Measurements from ENCODE around the gene SAMD11.
"Not testable (repeated sequence)": the region's sequence is repeated elsewhere in the genome, so short reads cannot be mapped to it uniquely, and the experiment has no call there.

SAMD11 gene

DNA sequence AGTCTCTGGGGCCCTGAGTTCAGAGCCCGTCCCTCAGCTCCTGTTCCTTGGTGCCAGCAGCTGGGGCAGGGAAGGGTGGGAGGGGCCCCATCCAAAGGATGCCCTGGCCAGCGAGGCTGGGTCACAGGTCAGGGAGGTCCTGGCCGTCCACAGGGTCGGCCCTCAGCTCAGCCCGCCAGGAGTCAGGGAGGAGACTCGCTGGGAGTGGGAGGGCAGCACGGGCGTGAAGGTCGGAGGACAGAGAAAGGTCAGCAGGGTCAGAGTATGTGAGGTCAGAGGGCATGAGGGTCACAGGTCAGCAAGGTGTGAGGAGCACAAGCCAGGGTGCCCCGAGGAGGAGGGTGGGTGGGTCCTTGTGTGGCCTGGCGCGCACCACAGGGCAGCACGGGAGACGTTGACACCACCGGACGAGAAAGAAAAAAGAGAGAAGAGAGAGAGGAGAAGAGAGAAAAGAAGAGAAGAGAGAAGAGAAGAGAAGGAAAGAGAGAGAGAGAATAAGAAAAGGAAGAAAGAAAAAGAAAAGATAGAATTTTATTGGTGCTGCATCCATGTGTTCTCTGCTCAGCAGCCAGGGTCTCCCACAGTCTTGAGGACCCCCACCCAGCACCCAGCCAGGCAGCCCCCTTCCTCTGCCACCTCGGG is 51.1 kb downstream of the SAMD11 start:
- DNase-seq (ENCODE audit: low spot score): no peak

DNA sequence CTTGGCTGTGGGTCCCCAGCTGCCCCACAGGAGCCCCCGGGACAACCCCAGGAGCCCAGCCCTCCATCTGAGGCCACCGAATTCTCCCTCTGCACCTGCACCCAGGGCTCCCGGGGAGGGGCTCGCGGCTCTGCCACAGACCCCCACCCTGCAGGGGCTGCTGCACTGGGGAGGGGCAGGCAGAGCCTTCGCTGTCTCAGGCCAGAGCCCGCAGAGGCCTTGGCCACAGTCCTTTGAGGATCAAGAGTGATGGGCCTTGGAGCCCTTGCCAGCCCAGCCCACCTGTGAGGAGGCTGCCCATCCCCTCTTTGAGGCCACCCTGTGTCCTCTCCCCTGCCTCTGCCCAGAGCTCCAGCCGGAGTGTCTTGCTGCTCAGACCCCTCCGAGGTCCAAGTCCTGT is 51.6 kb downstream of the SAMD11 start:
- no peak for DNase-seq (ENCODE audit: low spot score)

DNA sequence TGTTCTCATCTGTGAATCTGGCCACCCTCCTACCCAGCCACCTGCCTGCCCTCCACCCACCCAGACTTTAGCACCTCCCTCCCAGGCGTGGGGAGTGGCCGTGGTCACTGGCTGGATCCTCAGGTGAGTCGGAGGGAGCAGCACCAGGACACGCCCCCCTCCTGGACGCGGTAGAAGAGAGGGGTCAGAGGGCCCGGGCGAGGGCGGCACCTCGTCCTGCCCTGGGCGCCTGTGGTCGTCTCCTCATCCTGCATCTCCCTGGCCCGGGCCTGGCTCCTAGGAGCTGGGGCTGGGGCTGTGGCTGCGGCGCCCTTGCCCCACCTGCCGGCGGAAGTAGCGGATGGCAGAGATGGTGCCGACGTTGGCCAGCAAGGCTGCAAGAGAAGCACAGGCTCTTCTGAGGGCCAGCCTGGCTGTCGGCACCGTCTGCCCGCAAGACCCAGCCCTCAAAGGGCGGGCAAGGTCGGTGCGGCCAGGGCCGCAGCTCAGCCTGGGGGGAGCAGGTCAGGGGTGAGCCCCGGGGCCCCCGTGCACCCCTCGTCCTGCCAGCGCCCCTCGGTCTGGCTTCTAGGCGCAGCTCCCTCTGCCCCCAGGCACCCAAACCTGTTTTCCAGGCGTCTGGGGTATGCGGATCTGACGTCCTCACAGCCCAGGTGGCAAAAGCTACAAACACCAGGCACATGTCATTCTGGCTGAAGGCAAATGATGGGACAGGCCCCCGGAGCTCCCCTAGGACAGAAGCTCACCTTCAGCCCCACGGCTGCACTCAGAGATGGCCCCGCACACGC is 52.4 kb downstream of the SAMD11 start:
- peak; percentile 44 for DNase-seq (ENCODE audit: low spot score)

DNA sequence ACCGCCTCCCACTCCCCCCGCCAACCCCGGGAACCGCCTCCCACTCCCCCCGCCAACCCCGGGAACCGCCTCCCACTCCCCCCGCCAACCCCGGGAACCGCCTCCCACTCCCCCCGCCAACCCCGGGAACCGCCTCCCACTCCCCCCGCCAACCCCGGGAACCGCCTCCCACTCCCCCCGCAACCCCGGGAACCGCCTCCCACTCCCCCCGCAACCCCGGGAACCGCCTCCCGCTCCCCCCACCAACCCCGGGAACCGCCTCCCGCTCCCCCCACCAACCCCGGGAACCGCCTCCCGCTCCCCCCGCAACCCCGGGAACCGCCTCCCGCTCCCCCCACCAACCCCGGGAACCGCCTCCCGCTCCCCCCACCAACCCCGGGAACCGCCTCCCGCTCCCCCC is 53.1 kb downstream of the SAMD11 start:
- not testable (repeated sequence) for DNase-seq (ENCODE audit: low spot score)

DNA sequence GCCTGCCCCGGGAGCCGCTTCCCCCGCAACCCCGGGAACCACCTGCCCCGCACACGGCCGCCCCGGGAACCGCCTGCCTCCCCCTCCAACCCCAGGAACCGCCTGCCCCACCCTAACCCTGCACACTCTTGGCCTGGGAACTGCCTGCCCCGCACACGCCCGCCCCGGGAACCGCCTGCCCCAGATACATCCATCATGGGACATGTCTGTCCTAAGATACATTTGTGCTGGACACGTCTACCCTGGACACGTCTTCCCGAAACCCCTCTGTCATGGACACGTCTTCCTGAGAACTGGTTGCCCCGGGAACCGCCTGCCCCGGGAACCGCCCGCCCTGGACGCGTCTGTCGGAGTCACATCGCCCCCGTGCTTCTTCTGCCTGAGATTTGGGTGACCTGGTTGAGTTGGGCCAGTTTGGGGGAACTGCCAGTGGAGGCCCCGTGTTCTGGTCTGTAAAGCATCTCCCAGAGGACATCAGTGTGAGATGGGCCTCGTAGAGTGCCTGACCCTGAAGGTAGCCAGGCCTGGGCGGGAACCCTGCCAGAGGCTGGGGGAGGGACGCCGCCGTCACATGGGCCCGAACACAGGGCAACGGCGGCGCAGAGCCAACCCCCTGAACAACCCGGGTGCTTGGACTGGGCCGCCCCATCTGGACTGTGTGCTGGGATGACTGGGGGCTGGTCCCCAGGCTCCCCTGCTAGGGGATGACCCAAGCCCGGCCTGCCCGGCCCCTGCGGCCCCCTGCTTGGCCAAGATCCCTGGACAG is 54.5 kb downstream of the SAMD11 start:
- no peak for DNase-seq (ENCODE audit: low spot score)

DNA sequence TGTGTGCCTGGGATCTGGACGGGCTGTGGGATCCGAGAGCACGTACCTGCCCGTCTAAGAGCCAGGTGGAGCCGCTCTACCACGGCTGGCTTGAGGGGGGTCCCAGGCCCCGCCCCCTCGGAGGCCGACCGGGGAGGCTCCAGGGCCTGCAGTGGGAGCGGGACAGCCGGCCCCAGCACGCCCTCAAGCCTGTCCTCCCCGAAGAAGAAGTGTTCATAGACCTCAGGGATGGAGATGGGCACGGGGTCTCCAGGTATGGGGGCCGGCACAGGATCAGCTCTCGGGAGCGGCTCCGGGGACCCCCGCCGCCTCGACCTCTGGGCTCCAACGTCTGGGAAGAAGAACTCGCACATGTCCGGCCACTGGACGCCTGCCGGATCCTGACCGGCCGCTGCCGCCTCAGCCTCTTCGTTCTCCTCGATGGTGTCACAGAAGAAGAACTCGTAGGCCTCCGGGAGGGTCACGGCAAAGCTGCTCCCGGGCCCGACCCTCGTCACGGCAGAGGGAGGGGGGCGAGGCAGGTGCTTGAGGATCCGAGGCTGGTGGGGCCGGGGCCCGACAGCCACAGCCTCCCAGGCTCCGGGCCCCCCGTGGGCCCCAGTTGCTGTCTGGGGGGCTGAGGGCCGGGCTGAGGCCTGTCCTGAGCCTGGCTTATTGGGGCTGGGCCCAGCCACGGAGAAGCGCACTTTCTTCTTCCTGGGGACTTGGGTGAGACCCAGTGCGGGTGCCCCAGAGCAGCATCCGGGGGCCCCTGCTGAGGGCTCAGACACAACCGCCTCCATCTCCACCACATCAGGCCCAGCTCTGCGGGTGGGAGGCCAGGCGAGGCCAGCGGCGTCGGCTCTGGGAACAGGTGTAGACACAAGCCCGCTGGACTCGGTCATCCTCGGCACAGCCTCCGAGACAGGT is 55.4 kb downstream of the SAMD11 start:
- DNase-seq (ENCODE audit: low spot score): no peak

DNA sequence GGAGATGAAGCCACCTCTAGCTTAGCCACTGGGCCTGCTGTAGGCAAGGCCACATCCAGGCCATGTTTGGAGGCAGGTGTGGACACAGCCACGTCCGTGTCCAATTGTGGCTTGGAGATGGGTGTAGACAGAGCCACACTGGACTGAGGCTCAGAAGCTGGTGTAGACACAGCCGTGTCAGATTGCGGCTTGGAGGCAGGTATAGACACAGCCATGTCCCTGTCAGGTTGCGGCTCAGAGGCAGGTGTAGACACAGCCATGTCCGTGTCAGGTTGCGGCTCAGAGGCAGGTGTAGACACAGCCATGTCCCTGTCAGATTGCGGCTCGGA is 56.0 kb downstream of the SAMD11 start:
- DNase-seq (ENCODE audit: low spot score): no peak

DNA sequence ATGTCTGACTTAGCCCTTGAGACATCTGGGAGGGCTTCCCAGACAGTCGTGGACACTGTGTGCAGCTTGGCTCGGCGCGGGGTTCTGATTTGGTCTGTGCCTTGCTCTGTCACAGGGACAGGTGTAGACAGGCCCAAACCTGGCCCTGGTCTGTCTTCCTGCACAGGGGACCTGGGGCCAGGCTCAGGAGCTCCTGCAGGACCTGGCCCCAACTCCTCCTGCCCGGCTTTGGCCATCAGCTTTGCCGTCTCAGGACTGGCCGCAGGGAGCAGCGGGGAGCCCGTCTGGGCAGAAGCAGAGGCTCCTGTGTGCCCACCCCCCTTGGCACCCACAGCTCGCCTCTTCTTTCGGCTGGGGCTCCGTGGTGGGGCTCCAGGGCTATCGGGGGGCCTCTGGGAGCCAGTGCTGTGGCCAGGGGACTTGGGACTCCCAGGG is 56.4 kb downstream of the SAMD11 start:
- DNase-seq (ENCODE audit: low spot score): no peak

DNA sequence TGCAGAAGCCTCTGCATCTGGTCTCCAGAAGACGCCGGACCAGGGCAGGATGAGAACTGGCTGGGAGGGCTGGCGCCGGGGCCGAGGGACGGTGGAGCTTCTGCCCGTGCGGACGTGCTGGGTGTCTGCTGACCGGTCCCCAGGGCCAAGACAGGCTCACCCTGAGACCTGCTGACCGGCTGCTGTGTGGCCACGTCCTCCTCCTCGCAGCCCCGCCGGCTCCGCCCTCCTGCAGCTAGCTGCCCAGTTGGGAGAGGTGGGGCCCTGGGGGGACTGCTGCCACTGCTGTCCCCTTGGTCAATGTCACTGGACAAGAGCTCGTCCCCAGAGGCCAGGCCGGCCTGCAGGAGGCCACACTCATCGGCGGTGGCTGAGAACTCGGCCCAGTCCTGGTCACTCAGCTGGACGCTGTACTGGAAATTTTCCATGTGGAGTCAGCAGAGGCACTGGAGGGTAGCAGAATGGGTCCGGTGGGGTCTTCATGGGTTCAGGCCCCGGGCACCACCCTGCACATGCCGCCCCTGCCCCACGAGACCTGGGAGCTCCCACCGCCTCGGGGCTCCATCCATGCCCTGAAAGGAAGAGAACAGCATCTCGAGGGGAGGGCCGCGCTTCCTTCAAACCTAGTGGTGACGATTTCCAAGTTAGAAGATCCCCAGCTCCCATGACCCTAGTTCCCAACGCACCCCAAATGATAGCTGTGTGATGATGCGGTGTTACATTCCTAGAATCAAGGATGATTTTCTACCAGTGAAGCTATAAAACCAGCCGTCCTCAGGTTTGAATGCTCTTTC is 57.1 kb downstream of the SAMD11 start:
- DNase-seq (ENCODE audit: low spot score): no peak

DNA sequence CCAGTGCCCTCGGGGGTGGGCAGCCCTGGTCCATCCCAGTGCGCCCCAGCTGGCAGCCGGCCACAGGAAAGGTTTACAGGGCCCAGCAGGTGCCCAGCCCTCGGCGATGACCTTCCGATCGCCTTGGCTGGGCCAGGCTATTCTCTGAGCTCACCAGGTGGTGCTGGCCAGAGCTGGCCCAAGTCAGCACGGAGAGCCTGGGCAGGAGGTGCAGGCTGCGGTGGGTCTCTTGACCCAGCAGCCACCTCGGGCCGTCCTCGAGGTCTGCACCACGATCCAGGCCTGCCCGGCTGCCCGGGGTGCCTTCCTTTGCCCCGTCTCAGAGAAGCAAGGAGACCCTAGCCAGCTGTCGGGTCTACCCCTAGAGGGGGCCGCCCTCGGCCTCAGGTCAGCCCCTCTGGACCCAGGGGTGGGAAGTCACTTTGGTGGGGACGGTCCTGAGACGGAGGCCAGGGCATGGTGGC is 57.8 kb downstream of the SAMD11 start:
- DNase-seq (ENCODE audit: low spot score): no peak

DNA sequence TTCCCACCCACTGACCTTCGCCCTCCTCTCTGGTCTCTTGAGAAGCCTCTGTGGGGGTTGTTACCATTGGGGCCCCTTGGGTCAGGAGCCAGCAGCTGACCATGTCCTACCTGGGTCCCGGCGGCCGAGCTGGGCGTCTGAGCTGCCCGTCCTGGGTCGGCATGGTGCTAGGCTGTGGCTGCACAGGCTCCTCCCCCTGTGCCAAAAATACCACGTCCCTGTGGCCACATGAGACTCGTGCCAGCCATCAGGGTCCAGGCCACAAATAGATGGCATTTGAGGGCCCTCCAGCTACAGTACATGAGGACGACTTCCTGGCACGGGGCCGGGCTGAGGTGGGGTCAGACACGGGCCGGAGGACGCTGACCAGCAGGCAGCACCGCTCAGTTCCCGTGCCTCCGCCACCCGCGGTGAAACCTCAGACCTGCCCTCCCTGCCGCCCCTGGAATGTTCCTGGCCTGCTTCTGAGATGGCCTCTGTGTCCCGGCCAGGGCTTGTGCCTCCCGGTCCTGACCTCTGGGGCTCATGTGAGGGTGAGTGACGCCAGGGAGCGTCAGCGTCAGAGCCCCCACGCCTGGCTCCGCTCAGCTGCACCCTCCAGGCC is 58.3 kb downstream of the SAMD11 start, which contains the start of gene PERM1:
Gene PERM1 (minus strand): TSS at position 139 of the 604 bp plus-strand sequence. CDS start 1,064 bp downstream, outside the sequence.
- no peak for DNase-seq (ENCODE audit: low spot score)

DNA sequence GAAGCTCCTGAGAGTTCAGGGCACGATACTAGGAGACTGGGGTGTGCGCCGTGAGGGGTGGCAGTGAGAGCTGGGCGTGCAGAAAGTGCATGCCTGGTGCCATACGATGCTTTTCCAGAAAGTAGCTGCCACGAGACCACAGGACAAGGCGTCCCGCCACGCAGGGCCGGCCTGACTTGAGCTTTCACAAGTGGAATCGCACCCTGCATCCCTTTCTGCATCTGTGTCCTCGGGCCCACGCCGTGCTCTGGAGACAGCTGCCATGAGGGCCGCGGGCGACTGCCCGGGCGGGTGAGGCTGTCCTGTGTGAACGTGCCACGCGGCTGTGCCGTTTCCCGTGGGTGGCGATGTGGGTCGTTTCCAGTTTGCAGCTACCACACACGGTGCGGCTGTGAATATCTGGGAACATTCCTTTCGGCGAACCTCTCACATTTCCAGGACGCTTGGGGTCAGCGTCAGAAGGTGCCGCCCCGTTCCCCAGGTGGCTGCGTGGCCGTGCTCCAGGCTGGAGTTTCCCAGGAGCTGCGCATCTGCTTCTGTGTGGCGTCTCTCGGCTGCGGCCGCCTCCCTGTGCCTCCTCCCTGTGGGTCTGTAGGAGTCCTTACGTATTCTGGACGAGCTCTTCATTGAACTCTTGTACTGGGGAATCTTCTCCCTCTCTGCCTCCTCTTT is 59.2 kb downstream of the SAMD11 start:
- no peak for DNase-seq (ENCODE audit: low spot score)

DNA sequence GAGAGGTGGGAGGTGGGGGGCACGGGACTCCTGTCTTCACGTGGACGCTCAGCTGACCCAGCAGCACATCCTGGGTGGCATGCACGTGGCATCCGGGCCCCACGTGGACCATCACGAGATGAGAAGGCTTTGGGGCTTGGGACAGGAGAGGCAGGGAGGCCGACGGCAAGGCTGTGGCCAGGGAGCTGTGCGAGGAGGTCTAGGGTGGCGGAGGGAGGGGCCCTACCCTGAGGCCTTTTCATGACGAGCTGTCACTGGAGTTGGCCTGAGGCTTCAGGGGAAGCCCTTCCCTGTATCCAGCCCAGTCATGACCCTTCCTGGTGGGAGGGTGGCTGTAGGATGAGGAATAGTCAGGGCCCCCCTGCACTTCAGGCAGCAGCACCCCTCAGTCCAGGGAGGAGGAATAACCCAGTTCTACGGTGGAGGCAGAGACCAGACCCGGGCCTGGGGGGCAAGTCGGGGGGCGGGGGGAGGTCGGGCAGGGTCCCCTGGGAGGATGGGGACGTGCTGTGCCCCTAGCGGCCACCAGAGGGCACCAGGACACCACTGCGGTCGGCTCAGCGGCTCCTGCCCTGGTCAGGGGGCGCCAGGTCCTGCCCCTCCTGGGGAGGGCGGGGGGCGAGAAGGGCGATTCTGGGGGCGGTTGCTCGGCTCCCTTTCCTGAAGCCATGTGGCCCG is 60.2 kb downstream of the SAMD11 start:
- peak; percentile 50 for DNase-seq (ENCODE audit: low spot score)

DNA sequence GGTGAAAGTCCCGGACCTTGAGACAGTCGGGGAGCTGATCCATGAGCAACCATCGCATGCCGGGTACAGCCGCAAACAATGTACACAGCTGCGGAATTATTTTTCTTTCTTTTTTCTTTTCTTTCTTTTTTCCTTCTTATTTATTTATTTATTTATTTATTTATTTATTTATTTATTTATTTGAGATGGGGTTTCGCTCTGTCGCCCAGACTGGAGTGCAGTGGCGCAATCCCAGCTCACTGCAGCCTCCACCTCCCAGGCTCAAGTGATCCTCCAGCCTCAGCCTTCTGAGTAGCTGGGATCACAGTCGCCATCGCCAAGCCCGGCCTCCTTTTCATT is 60.7 kb downstream of the SAMD11 start:
- DNase-seq (ENCODE audit: low spot score): no peak

DNA sequence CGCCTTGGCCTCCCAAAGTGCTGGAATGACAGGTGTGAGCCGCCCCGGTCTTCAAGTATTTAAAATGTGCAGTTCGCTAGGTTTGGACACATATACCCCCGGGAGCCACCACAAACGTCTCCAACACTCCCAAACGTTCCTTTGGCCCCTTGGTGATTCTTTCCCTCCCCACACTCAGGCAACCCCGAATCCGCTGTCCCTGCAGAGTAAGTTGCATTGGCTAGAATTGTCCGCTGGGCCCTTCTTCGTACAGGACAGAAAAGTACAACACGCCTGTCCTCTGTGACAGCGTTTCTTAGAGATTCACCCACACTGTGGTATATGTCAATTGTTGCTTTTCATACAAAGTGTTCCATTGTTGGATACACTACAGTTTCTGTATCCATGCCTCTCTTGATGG is 61.4 kb downstream of the SAMD11 start:
- DNase-seq (ENCODE audit: low spot score): no peak

DNA sequence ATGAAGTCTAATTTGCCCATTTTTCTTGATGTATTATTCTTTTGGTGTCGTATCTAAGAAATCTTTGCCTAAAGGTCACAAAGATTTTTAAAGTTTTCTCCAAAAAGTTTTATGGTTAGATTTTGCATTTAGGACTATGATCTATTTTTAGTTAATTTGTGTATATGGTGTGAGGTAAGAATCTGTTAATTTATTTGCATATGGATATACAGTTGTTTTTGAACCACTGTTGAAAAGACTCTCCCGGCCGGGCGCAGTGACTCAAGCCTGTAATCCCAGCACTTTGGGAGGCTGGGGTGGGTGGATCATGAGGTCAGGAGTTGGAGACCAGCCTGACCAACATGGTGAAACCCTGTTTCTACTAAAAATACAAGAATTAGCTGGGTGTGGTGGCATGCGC is 64.3 kb downstream of the SAMD11 start:
- DNase-seq (ENCODE audit: low spot score): not testable (repeated sequence)

DNA sequence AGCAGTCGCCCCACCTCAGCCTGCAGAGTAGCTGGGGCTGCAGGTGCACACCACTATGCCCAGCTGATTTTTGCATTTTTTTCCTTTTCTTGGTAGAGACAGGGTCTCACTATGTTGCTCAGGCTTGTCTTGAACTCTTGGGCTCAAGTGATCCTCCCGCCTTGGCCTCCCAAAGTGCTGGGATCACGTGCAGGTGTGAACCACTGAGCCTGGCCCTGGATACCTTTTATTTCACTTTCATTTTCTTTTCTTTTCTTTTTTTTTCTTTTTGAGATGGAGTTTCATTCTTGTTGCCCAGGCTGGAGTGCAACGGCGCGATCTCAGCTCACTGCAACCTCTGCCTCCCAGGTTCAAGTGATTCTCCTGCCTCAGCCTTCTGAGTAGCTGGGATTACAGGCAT is 67.6 kb downstream of the SAMD11 start:
- not testable (repeated sequence) for DNase-seq (ENCODE audit: low spot score)

DNA sequence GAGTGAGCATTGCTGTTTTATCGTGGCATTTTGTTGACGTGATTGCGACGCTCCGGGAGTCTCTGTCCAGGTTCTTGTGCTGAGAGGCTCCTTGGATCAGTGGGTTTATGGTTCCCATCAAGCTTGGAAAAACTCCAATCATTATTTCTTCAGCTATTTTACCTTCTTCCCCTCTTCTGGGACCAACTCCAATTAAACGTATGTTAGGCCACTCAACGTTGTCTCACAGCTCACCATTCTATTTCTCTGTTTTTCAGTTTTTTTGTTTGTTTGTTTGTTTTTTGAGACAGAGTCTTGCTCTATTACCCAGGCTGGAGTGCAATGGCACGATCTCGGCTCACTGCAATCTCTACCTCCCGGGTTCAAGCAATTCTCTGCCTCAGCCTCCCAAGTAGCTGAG is 68.2 kb downstream of the SAMD11 start:
- no peak for DNase-seq (ENCODE audit: low spot score)

DNA sequence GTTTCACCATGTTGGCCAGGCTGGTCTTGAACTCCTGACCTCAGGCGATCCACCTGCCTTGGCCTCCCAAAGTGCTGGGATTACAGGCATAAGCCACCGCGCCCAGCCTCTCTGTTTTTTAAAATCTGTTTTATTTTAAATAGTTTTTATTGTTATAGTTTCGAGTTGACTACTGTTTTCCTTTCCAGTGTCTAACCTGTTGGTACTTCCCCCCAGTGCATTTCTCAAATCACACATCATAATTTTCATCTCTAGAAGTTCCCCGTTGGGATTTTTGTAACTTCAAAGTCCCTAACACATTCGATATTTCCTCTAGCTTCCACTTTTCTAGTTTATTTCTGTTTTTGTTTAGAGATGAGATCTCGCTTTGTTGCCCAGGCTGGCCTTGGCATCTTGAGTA is 68.6 kb downstream of the SAMD11 start:
- DNase-seq (ENCODE audit: low spot score): no peak

Measured in activated CD4-positive, alpha-beta T cell treated with anti-CD3 and anti-CD28 coated beads, Interleukin-2, Interleukin-4, amounts not matched to agents 100 ng/mL and 50 ng/mL, durations not matched to agents 16 hours and 8 hours (primary cell).